ENCODE data around the gene NELFA. TPM values are rescaled to one million over a fixed set of nuclear protein-coding genes. Genes with fewer than 3 reads are reported as not detected.

NELFA gene
- total RNA-seq, 4 donors from 2014 or later: 8.2 to 17.7 (median 13.9) TPM

GRCh38 chr4:1932736-1933135 is 76.0 kb downstream of the NELFA start:
- no peak for TF ChIP-seq CTCF (IDR thresholded peaks at IDR 0.05)
- ATAC-seq (ENCODE audit: low FRiP score): no peak

More at GRCh38 chr4:1932736-1933135, 76.0 kb downstream of the NELFA start:
- no peak for DNase-seq (ENCODE audit: low spot score)

Small RNA genes lying within 50 kb of the gene (small RNA-seq; reads per million reads assigned to genes)
- 108 reads per million, percentile 96 among the genes with 10 or more reads in this experiment for gene SCARNA22

Other genes with a start within 250 kb of the NELFA start
- gene FGFR3, start 215.7 kb downstream of the NELFA start, total RNA-seq: 1 to 10 TPM; 1.3 to 3.5 (median 2.6) TPM
- 100 to 1,000 TPM in 1 of 4 donors, 10 to 100 TPM in 3; 42.2 to 104 (median 52.8) TPM for gene LETM1, start 152.8 kb downstream of the NELFA start, total RNA-seq
- gene NSD2, start 137.6 kb downstream of the NELFA start, total RNA-seq: 10 to 100 TPM; 19.1 to 33.1 (median 28.8) TPM
- gene NAT8L, start 50.4 kb upstream of the NELFA start, total RNA-seq: 10 to 100 TPM in 3 of 4 donors, 1 to 10 TPM in 1; 7.3 to 39.0 (median 14.1) TPM
- gene HAUS3, start 233.1 kb upstream of the NELFA start, total RNA-seq: 10 to 100 TPM in 3 of 4 donors, 1 to 10 TPM in 1; 9.5 to 27.6 (median 10.8) TPM
- gene POLN, start 233.1 kb upstream of the NELFA start, total RNA-seq: 1 to 10 TPM; 4.7 to 7.3 (median 5.1) TPM